Activated CD4-positive, alpha-beta T cell treated with anti-CD3 and anti-CD28 coated beads, Interleukin-2, amount 10 ng/mL, durations not matched to agents 24 days and 14 days (primary cell): ENCODE results near the gene PCLO. TPM values are rescaled to one million over a fixed set of nuclear protein-coding genes. Genes with fewer than 3 reads are reported as not detected.
"Not testable (repeated sequence)": the region's sequence is repeated elsewhere in the genome, so short reads cannot be mapped to it uniquely, and the experiment has no call there.

ENCODE experiments used
- DNase-seq: peaks from one replicate; pipeline ENCODE4 v3.0.0; 2022
- H3K27ac Mint-ChIP-seq: one replicate; pipeline ENCODE4 v1.8.0; 2022; ENCODE audit warnings: mild to moderate bottlenecking, mixed read lengths
- H3K27me3 Mint-ChIP-seq: one replicate; pipeline ENCODE4 v1.8.0; 2022; ENCODE audit warnings: mixed read lengths
- H3K36me3 Mint-ChIP-seq: one replicate; pipeline ENCODE4 v1.8.0; 2022; ENCODE audit warnings: low read depth, mild to moderate bottlenecking, mixed read lengths
- H3K4me1 Mint-ChIP-seq: one replicate; pipeline ENCODE4 v1.8.0; 2021; ENCODE audit warnings: mixed read lengths
- H3K4me3 Mint-ChIP-seq: one replicate; pipeline ENCODE4 v1.8.0; 2022; ENCODE audit warnings: mild to moderate bottlenecking, moderate library complexity, mixed read lengths
- H3K9me3 Mint-ChIP-seq: one replicate; pipeline ENCODE4 v1.8.0; 2021; ENCODE audit warnings: mixed read lengths
- intact Hi-C: fragments of 100-400 bp; cut with micrococcal nuclease; formaldehyde crosslinking; loops from one replicate; pipeline ENCODE4 v1.15.1; 2023
- total RNA-seq: library from RNA; stranded (reverse); gene quantifications from 2 replicates; pipeline ENCODE4 v1.2.3, GENCODE V29; 2022

Gene PCLO
- total RNA-seq, 1 donor from 2014 or later, result not detected

- intact Hi-C loops, result no loop called here
- no peak overlapping the region for H3K4me3 Mint-ChIP-seq
- no peaks in the 10 kb centered on the region for H3K36me3 Mint-ChIP-seq
- no peak overlapping the region for H3K27ac Mint-ChIP-seq
- H3K4me1 Mint-ChIP-seq, result no peaks in the 10 kb centered on the region
- H3K27me3 Mint-ChIP-seq, result no peaks in the 10 kb centered on the region
- no peak for DNase-seq
- H3K9me3 Mint-ChIP-seq, result no peaks in the 10 kb centered on the region
These were observed 108.2 kb downstream of the PCLO start for GRCh38 chr7:83054472-83054871.

GRCh38 chr7:83053965-83054364 lies 108.7 kb downstream of the PCLO start:
- Mint-ChIP-seq H3K9me3 (no peaks in the 10 kb centered on the region), H3K36me3 (no peaks in the 10 kb centered on the region), H3K4me1 (no peaks in the 10 kb centered on the region), H3K27ac (no peak overlapping the region), H3K4me3 (no peak overlapping the region), H3K27me3 (no peaks in the 10 kb centered on the region)
- intact Hi-C loops, result no loop called here
- no peak for DNase-seq

- intact Hi-C loops, result no loop called here
- Mint-ChIP-seq H3K4me1 (no peaks in the 10 kb centered on the region), H3K27me3 (no peaks in the 10 kb centered on the region), H3K27ac (no peak overlapping the region), H3K36me3 (no peaks in the 10 kb centered on the region), H3K4me3 (no peak overlapping the region), H3K9me3 (no peaks in the 10 kb centered on the region)
- no peak for DNase-seq
These were observed 122.2 kb downstream of the PCLO start for GRCh38 chr7:83040484-83040883.

- no peak overlapping the region for H3K27ac Mint-ChIP-seq
- no peaks in the 10 kb centered on the region for H3K36me3 Mint-ChIP-seq
- no peak overlapping the region for H3K4me3 Mint-ChIP-seq
- intact Hi-C loops, result no loop called here
- DNase-seq, result no peak
- no peaks in the 10 kb centered on the region for H3K4me1 Mint-ChIP-seq
- H3K9me3 Mint-ChIP-seq, result no peaks in the 10 kb centered on the region
- no peaks in the 10 kb centered on the region for H3K27me3 Mint-ChIP-seq
These were observed 123.9 kb downstream of the PCLO start for GRCh38 chr7:83038787-83039186.

GRCh38 chr7:83036721-83037380 lies 125.8 kb downstream of the PCLO start:
- Mint-ChIP-seq H3K4me3 (no peak overlapping the region), H3K36me3 (no peaks in the 10 kb centered on the region), H3K27ac (no peak overlapping the region), H3K4me1 (no peaks in the 10 kb centered on the region), H3K27me3 (no peaks in the 10 kb centered on the region), H3K9me3 (no peaks in the 10 kb centered on the region)
- intact Hi-C loops, result no loop called here
- no peak for DNase-seq

- Mint-ChIP-seq H3K27me3 (no peaks in the 10 kb centered on the region), H3K4me3 (no peak overlapping the region), H3K4me1 (no peaks in the 10 kb centered on the region), H3K36me3 (no peaks in the 10 kb centered on the region), H3K9me3 (no peaks in the 10 kb centered on the region), H3K27ac (no peak overlapping the region)
- no peak for DNase-seq
- intact Hi-C loops, result no loop called here
These were observed 126.6 kb downstream of the PCLO start for GRCh38 chr7:83036130-83036529.

GRCh38 chr7:83032195-83032594 lies 130.5 kb downstream of the PCLO start:
- no peaks in the 10 kb centered on the region for H3K9me3 Mint-ChIP-seq
- H3K36me3 Mint-ChIP-seq, result no peaks in the 10 kb centered on the region
- H3K4me3 Mint-ChIP-seq, result no peak overlapping the region
- no peaks in the 10 kb centered on the region for H3K27me3 Mint-ChIP-seq
- no peak overlapping the region for H3K27ac Mint-ChIP-seq
- no peak for DNase-seq
- no peaks in the 10 kb centered on the region for H3K4me1 Mint-ChIP-seq
- intact Hi-C loops, result no loop called here

- H3K27me3 Mint-ChIP-seq, H3K4me3 Mint-ChIP-seq, DNase-seq, intact Hi-C loops, H3K27ac Mint-ChIP-seq, H3K4me1 Mint-ChIP-seq, H3K9me3 Mint-ChIP-seq, H3K36me3 Mint-ChIP-seq: not testable (repeated sequence)
These were observed 138.6 kb downstream of the PCLO start for GRCh38 chr7:83023817-83024665.

GRCh38 chr7:83021032-83021431 lies 141.7 kb downstream of the PCLO start:
- no peaks in the 10 kb centered on the region for H3K27me3 Mint-ChIP-seq
- H3K9me3 Mint-ChIP-seq, result no peaks in the 10 kb centered on the region
- no peak overlapping the region for H3K4me3 Mint-ChIP-seq
- no peaks in the 10 kb centered on the region for H3K4me1 Mint-ChIP-seq
- no peaks in the 10 kb centered on the region for H3K36me3 Mint-ChIP-seq
- H3K27ac Mint-ChIP-seq, result no peak overlapping the region
- intact Hi-C loops, result no loop called here
- no peak for DNase-seq

- H3K4me3 Mint-ChIP-seq, result no peak overlapping the region
- no peaks in the 10 kb centered on the region for H3K27me3 Mint-ChIP-seq
- no peaks in the 10 kb centered on the region for H3K36me3 Mint-ChIP-seq
- no peaks in the 10 kb centered on the region for H3K9me3 Mint-ChIP-seq
- no peaks in the 10 kb centered on the region for H3K4me1 Mint-ChIP-seq
- intact Hi-C loops, result no loop called here
- H3K27ac Mint-ChIP-seq, result no peak overlapping the region
- no peak for DNase-seq
These were observed 142.5 kb downstream of the PCLO start for GRCh38 chr7:83020161-83020560.

GRCh38 chr7:83015916-83016315 lies 146.8 kb downstream of the PCLO start:
- intact Hi-C loops, result no loop called here
- H3K27ac Mint-ChIP-seq, result no peak overlapping the region
- H3K4me3 Mint-ChIP-seq, result no peak overlapping the region
- DNase-seq, result no peak
- no peaks in the 10 kb centered on the region for H3K27me3 Mint-ChIP-seq
- H3K36me3 Mint-ChIP-seq, result no peaks in the 10 kb centered on the region
- H3K9me3 Mint-ChIP-seq, result no peaks in the 10 kb centered on the region
- no peaks in the 10 kb centered on the region for H3K4me1 Mint-ChIP-seq

- Mint-ChIP-seq H3K36me3 (no peaks in the 10 kb centered on the region), H3K9me3 (no peaks in the 10 kb centered on the region), H3K27me3 (no peaks in the 10 kb centered on the region), H3K4me3 (no peak overlapping the region), H3K4me1 (no peaks in the 10 kb centered on the region), H3K27ac (no peak overlapping the region)
- intact Hi-C loops, result no loop called here
- DNase-seq, result no peak
These were observed 148.1 kb downstream of the PCLO start for GRCh38 chr7:83014546-83014945.

- DNase-seq, result no peak
- Mint-ChIP-seq H3K27me3 (no peaks in the 10 kb centered on the region), H3K9me3 (no peaks in the 10 kb centered on the region), H3K4me1 (no peaks in the 10 kb centered on the region), H3K27ac (no peak overlapping the region), H3K4me3 (no peak overlapping the region), H3K36me3 (no peaks in the 10 kb centered on the region)
- intact Hi-C loops, result no loop called here
These were observed 150.7 kb downstream of the PCLO start for GRCh38 chr7:83011954-83012353.

- peaks cover 3% of the 10 kb centered on the region for H3K9me3 Mint-ChIP-seq
- intact Hi-C loops, result no loop called here
- no peak overlapping the region for H3K27ac Mint-ChIP-seq
- H3K4me1 Mint-ChIP-seq, result no peaks in the 10 kb centered on the region
- no peak for DNase-seq
- no peaks in the 10 kb centered on the region for H3K27me3 Mint-ChIP-seq
- no peaks in the 10 kb centered on the region for H3K36me3 Mint-ChIP-seq
- H3K4me3 Mint-ChIP-seq, result no peak overlapping the region
These were observed 157.3 kb downstream of the PCLO start for GRCh38 chr7:83005410-83005809.
